Hematopoietic multipotent progenitor cell treated with erythropoietin and hydrocortisone succinate and interleukin-3 and kit ligand, for 17 days (in vitro differentiated cells): ENCODE measurements around the gene MIEN1.
"Not testable (repeated sequence)": the region's sequence is repeated elsewhere in the genome, so short reads cannot be mapped to it uniquely, and the experiment has no call there.

Experiments used
- DNase-seq: peaks from one replicate; pipeline ENCODE4 v3.0.0-alpha.2; 2015; ENCODE audit warnings: low spot score

Gene MIEN1

GRCh38 chr17:39716073-39716818 is 14.1 kb downstream of the MIEN1 start:
- no peak for DNase-seq

GRCh38 chr17:39715375-39716072 is 14.8 kb downstream of the MIEN1 start:
- DNase-seq, result no peak

GRCh38 chr17:39714234-39714633 is 16.1 kb downstream of the MIEN1 start:
- DNase-seq, result no peak

GRCh38 chr17:39711851-39712250 is 18.5 kb downstream of the MIEN1 start:
- no peak for DNase-seq

- not testable (repeated sequence) for DNase-seq
These were observed 19.3 kb downstream of the MIEN1 start for GRCh38 chr17:39711071-39711470.

GRCh38 chr17:39709998-39710964 is 20.1 kb downstream of the MIEN1 start:
- DNase-seq, result no peak

- DNase-seq, result no peak
These were observed 20.9 kb downstream of the MIEN1 start for GRCh38 chr17:39709319-39709997.

- DNase-seq, result no peak
These were observed 23.4 kb downstream of the MIEN1 start for GRCh38 chr17:39706921-39707337.

GRCh38 chr17:39706383-39706782 is 23.9 kb downstream of the MIEN1 start:
- no peak for DNase-seq

- no peak for DNase-seq
These were observed 24.5 kb downstream of the MIEN1 start for GRCh38 chr17:39705786-39706348.

- no peak for DNase-seq
These were observed 25.3 kb downstream of the MIEN1 start for GRCh38 chr17:39704821-39705551.

- DNase-seq, result no peak
These were observed 26.4 kb downstream of the MIEN1 start for GRCh38 chr17:39703913-39704312.

- DNase-seq, result no peak
These were observed 27.1 kb downstream of the MIEN1 start for GRCh38 chr17:39702901-39703893.

- DNase-seq, result no peak
These were observed 28.4 kb downstream of the MIEN1 start for GRCh38 chr17:39701784-39702422.

GRCh38 chr17:39701012-39701783 is 29.1 kb downstream of the MIEN1 start:
- no peak for DNase-seq

GRCh38 chr17:39700148-39700987 is 30.0 kb downstream of the MIEN1 start:
- DNase-seq, result no peak

- no peak for DNase-seq
These were observed 30.5 kb downstream of the MIEN1 start, which contains the start of gene ERBB2 for GRCh38 chr17:39699818-39700147. Gene ERBB2, plus strand, starts transcription at chr17:39700064. Its CDS starts 175 bp downstream, at chr17:39700239.
